Spleen (tissue), 11 donors: ENCODE measurements around the gene NXN. TPM values are rescaled to one million over a fixed set of nuclear protein-coding genes. Genes with fewer than 3 reads are reported as not detected.

ENCODE experiments used
- DNase-seq: peaks from one replicate; pipeline ENCODE4 v3.0.0-alpha.2; 2020
- H3K27ac ChIP-seq, 8 donors: fragments of 200-600 bp; sonication (generic) in 7 of 8; 1 replicate in 4 of 8; 2 replicates in 4 of 8; pipeline versions ENCODE4 v1.5.0 to v1.8.0; 2016 to 2021; ENCODE audit warnings: inconsistent platforms in 4 of 8, mild to moderate bottlenecking in 4 of 8, moderate library complexity in 1 of 8
- H3K27me3 ChIP-seq, 7 donors: fragments of 200-600 bp; sonication (generic) in 6 of 7; replicated peaks in 1 of 7; 1 replicate in 4 of 7; 2 replicates in 3 of 7; pipeline versions ENCODE4 v1.5.0 to v1.8.0; 2016 to 2021; ENCODE audit warnings: inconsistent platforms in 3 of 7, mild to moderate bottlenecking in 1 of 7
- H3K36me3 ChIP-seq, 6 donors: fragments of 200-600 bp; sonication (generic) in 5 of 6; 1 replicate in 4 of 6; 2 replicates in 2 of 6; pipeline versions ENCODE4 v1.5.0 to v1.8.0; 2016 to 2021; ENCODE audit warnings: inconsistent platforms in 2 of 6
- H3K4me1 ChIP-seq, 6 donors: fragments of 200-600 bp; sonication (generic) in 5 of 6; 1 replicate in 3 of 6; 2 replicates in 3 of 6; pipeline versions ENCODE4 v1.5.0 to v1.8.0; 2016 to 2021; ENCODE audit warnings: inconsistent platforms in 3 of 6
- H3K4me3 ChIP-seq, 8 donors: fragments of 200-600 bp; sonication (generic) in 7 of 8; 1 replicate in 4 of 8; 2 replicates in 4 of 8; pipeline versions ENCODE4 v1.5.0 to v1.8.0; 2016 to 2021; ENCODE audit warnings: inconsistent platforms in 4 of 8, mild to moderate bottlenecking in 4 of 8, moderate library complexity in 2 of 8
- H3K9me3 ChIP-seq, 8 donors: fragments of 200-600 bp; sonication (generic) in 7 of 8; 1 replicate in 4 of 8; 2 replicates in 4 of 8; pipeline versions ENCODE4 v1.5.0 to v1.8.0; 2016 to 2021; ENCODE audit warnings: inconsistent platforms in 4 of 8
- POLR2A ChIP-seq, 3 donors: fragments of 450-650 bp; IDR thresholded peaks; one replicate each; pipeline ENCODE4 v1.5.1; 2017; ENCODE audit warnings: antibody characterized with exemption in 3 of 3, mild to moderate bottlenecking in 1 of 3
- POLR2AphosphoS5 ChIP-seq, 3 donors: sonication (generic); formaldehyde crosslinking; IDR thresholded peaks; one replicate each; pipeline ENCODE4 v1.5.1; 2017; ENCODE audit warnings: antibody characterized with exemption in 3 of 3
- WGBS, 5 donors: extraction: QIAGEN DNeasy Blood & Tissue Kit in 3 of 5; methylation state at CpG; one replicate each; pipeline versions ENCODE4 v1.1.5 to v1.1.7; 2013 to 2018; 5-methylcytosine and 5-hydroxymethylcytosine counted together
- intact Hi-C: fragments of 100-400 bp; cut with DNase I; formaldehyde crosslinking; loops from one replicate; pipeline ENCODE4 v1.15.0; 2023; ENCODE audit warnings: low total_unique reads
- polyA plus RNA-seq, 3 donors: library from polyadenylated mRNA; stranded (reverse); fragments of 200-250 nt; gene quantifications; one replicate each; pipeline ENCODE4 v1.2.1, GENCODE V29; 2013
- total RNA-seq, 7 donors: library from RNA; depleted of rRNA in 3 of 7; stranded (reverse); fragments of >200 nt in 3 of 7; fragmentation: NEBNext Ultra II Directional in 4 of 7; extraction: Animal tissue kit (Norgen Biotek cat#: 25700) in 4 of 7; gene quantifications; one replicate each; pipeline versions ENCODE4 v1.1.0 to v1.2.1, GENCODE V29; 2016 to 2021
- TF ChIP-seq, protein P1 (sequence below), 11 experiments: fragments of 200-600 bp in 7 of 11; fragments of 450-650 bp in 4 of 11; sonication (generic) in 4 of 11; IDR thresholded peaks in 8 of 11; conservative IDR thresholded peaks in 3 of 11; 1 replicate in 7 of 11; 2 replicates in 4 of 11; pipeline versions ENCODE4 v1.4.0 to v1.8.0; 2016 to 2021; ENCODE audit warnings: antibody characterized with exemption in 11 of 11, inconsistent platforms in 4 of 11, mild to moderate bottlenecking in 1 of 11
- donor health status: healthy with polysubstance abuse.
- donor health status: DM: no; HTN: no; CAD: no; lungs with moderate emphysema.
- donor health status: DM: no; HTN: no; CAD: no.
- donor health status: Bipolar disorder and iron deficiency.
- donor health status: healthy.
- donor health status: DM: no; HTN: no; CAD: no.
- donor health status: DM: yes; HTN: yes; CAD: no.

The NXN gene
- total and polyA plus RNA-seq, 10 donors = 3.9 to 21.4 (median 10.3) TPM

GRCh38 chr17:923633-924032, 55.9 kb downstream of the NXN start:
- WGBS, 5 donors = 82 to 93% (median 87%) methylated on average over 9 of the region's 9 CpGs
- DNase-seq = no peak
- no peak for TF ChIP-seq POLR2AphosphoS5 (IDR thresholded peaks at IDR 0.05)
- no peak for TF ChIP-seq POLR2A (IDR thresholded peaks at IDR 0.05)
- TF ChIP-seq, protein P1, sequence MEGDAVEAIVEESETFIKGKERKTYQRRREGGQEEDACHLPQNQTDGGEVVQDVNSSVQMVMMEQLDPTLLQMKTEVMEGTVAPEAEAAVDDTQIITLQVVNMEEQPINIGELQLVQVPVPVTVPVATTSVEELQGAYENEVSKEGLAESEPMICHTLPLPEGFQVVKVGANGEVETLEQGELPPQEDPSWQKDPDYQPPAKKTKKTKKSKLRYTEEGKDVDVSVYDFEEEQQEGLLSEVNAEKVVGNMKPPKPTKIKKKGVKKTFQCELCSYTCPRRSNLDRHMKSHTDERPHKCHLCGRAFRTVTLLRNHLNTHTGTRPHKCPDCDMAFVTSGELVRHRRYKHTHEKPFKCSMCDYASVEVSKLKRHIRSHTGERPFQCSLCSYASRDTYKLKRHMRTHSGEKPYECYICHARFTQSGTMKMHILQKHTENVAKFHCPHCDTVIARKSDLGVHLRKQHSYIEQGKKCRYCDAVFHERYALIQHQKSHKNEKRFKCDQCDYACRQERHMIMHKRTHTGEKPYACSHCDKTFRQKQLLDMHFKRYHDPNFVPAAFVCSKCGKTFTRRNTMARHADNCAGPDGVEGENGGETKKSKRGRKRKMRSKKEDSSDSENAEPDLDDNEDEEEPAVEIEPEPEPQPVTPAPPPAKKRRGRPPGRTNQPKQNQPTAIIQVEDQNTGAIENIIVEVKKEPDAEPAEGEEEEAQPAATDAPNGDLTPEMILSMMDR (IDR thresholded peaks at IDR 0.05 in 8 of 11, conservative IDR thresholded peaks at IDR 0.05 in 3 of 11) = no peak
- H3K27ac ChIP-seq = no peak overlapping the region
- no peaks in the 10 kb centered on the region for H3K4me1 ChIP-seq
- intact Hi-C loops = no loop called here
- no peak overlapping the region for H3K4me3 ChIP-seq
- peaks cover 0 to 6% (median 0%) of the 10 kb centered on the region in 7 donors for H3K27me3 ChIP-seq
- no peaks in the 10 kb centered on the region for H3K9me3 ChIP-seq
- H3K36me3 ChIP-seq = no peaks in the 10 kb centered on the region

DNA sequence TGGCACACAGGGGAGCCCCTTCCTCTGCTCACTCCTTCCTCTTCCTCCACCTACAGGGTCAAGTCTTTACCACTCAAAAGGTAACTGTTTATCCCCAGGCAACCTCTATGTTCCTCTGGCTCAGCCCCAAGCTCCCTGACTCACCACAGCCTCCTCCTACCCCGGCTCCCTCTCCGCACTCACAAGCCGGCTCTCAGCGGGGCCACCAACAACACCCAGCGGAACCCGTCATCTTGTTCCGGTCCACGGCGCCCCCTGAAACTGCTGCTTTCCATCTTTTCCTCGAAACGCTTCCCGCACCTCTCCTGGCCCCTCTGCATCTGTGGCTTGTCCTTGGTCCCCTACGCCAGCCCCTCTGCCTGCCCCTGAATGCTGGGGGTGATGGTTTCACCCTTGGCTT, 58.4 kb downstream of the NXN start:
- Histone ChIP-seq H3K9me3 (no peaks in the 10 kb centered on the region), H3K4me1 (peaks cover 0 to 12% (median 2%) of the 10 kb centered on the region in 6 donors), H3K36me3 (no peaks in the 10 kb centered on the region), H3K4me3 (no peak overlapping the region), H3K27me3 (no peaks in the 10 kb centered on the region), H3K27ac (no peak overlapping the region)
- TF ChIP-seq, protein P1 (IDR thresholded peaks at IDR 0.05 in 8 of 11, conservative IDR thresholded peaks at IDR 0.05 in 3 of 11) = no peak
- TF ChIP-seq POLR2AphosphoS5 (IDR thresholded peaks at IDR 0.05) = no peak
- no peak for TF ChIP-seq POLR2A (IDR thresholded peaks at IDR 0.05)
- intact Hi-C loops = no loop called here
- 92 to 96% (median 93%) methylated on average over 13 of the region's 13 CpGs for WGBS, 5 donors
- DNase-seq = peak; percentile 50

DNA sequence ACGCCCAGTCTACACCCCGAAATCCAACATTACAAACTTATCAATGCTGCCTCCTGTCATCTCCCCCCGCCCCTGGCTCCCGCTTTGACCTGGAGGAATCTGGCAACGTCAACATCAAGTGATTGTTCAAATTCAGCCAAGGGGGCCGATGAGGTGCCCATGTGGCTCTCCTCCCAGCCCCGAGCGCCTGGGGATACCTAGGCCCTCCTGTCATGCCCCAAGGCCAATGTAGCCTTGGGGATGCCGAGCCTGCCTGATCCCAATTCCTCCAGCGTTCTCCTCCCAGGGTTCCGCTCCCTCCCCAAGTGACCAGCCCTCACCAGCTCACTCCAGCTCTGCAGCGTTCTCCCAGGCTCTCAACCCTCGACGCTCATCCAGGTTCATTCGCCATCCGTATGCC, 59.4 kb downstream of the NXN start:
- H3K27me3 ChIP-seq = no peaks in the 10 kb centered on the region
- 89 to 96% (median 93%) methylated on average over 16 of the region's 16 CpGs for WGBS, 5 donors
- no peaks in the 10 kb centered on the region for H3K36me3 ChIP-seq
- peaks cover 0 to 15% (median 2%) of the 10 kb centered on the region in 6 donors for H3K4me1 ChIP-seq
- H3K9me3 ChIP-seq = no peaks in the 10 kb centered on the region
- H3K4me3 ChIP-seq = no peak overlapping the region
- no peak for DNase-seq
- TF ChIP-seq, protein P1 (IDR thresholded peaks at IDR 0.05 in 8 of 11, conservative IDR thresholded peaks at IDR 0.05 in 3 of 11) = no peak
- no peak for TF ChIP-seq POLR2AphosphoS5 (IDR thresholded peaks at IDR 0.05)
- no peak for TF ChIP-seq POLR2A (IDR thresholded peaks at IDR 0.05)
- H3K27ac ChIP-seq = no peak overlapping the region
- intact Hi-C loops = no loop called here

- Histone ChIP-seq H3K9me3 (no peaks in the 10 kb centered on the region), H3K36me3 (no peaks in the 10 kb centered on the region), H3K4me1 (peaks cover 0 to 15% (median 2%) of the 10 kb centered on the region in 6 donors), H3K4me3 (no peak overlapping the region), H3K27ac (peak overlapping the region in 7 of 8 donors; percentile 42 to 77 (median 62)), H3K27me3 (peaks cover 0 to 7% (median 0%) of the 10 kb centered on the region in 7 donors)
- WGBS, 5 donors = 74 to 84% (median 77%) methylated on average over 30 of the region's 30 CpGs
- intact Hi-C loops = no loop called here
- TF ChIP-seq, protein P1 (IDR thresholded peaks at IDR 0.05 in 8 of 11, conservative IDR thresholded peaks at IDR 0.05 in 3 of 11) = no peak
- TF ChIP-seq POLR2AphosphoS5 (IDR thresholded peaks at IDR 0.05) = peak in 1 of 3 donors; percentile 39
- peak; percentile 22 for DNase-seq
These were observed 61.4 kb downstream of the NXN start for GRCh38 chr17:917941-918740.
